ENCODE results near the gene GRID1.

GRID1 gene

GRCh38 chr10:86070278-86070677, 296.3 kb downstream of the GRID1 start:
- TF ChIP-seq, protein P1, sequence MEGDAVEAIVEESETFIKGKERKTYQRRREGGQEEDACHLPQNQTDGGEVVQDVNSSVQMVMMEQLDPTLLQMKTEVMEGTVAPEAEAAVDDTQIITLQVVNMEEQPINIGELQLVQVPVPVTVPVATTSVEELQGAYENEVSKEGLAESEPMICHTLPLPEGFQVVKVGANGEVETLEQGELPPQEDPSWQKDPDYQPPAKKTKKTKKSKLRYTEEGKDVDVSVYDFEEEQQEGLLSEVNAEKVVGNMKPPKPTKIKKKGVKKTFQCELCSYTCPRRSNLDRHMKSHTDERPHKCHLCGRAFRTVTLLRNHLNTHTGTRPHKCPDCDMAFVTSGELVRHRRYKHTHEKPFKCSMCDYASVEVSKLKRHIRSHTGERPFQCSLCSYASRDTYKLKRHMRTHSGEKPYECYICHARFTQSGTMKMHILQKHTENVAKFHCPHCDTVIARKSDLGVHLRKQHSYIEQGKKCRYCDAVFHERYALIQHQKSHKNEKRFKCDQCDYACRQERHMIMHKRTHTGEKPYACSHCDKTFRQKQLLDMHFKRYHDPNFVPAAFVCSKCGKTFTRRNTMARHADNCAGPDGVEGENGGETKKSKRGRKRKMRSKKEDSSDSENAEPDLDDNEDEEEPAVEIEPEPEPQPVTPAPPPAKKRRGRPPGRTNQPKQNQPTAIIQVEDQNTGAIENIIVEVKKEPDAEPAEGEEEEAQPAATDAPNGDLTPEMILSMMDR (IDR thresholded peaks at IDR 0.05; ENCODE audit: unreplicated experiment in 3 of 3): no peak
- Mint-ChIP-seq H3K27ac (no peak overlapping the region), H3K4me1 (no peaks in the 10 kb centered on the region), H3K36me3 (ENCODE audit: low read depth) (no peaks in the 10 kb centered on the region), H3K27me3 (ENCODE audit: low read depth) (peaks cover 17% of the 10 kb centered on the region), H3K4me3 (no peak overlapping the region), H3K9me3 (no peaks in the 10 kb centered on the region)

DNA sequence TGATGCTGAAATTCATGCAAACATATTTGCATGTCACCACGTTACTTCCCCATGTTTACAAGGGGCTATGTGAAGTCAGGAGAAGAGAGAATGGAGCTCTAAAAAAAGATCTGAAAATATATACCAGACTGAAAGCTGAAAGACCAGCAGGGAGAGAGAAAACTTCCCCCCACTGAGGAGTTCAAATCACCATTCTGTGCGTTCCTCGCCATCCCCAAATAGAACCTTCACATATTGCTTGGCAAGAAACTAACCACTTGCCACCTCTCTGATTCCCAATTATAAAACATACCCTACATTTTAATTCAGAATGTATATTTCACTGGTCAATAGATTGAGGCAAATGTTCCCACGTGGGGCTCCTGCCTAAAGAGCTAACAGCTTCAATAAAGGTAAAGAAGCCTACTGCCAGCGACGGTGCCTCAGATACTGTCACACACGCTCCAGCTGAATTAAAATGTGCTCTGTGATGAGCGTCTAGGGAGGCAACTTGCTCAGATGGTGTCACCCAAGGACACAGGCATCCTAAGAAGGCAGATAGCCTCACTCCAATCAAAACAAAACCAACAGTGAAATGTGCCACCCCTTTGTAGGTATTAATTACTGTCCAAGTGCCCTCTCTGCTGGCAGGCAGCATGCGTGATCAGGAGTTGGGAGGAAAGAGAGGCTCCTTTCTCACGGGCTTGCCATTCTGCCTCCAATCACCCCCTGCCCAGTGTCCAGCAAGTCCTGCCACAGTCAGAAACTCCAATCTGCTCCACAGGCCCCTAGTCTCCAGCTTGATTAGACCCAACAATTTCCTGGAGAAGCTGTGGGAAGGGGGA, 298.2 kb downstream of the GRID1 start:
- TF ChIP-seq, protein P1 (IDR thresholded peaks at IDR 0.05; ENCODE audit: unreplicated experiment in 3 of 3): no peak
- no peaks in the 10 kb centered on the region for H3K4me1 Mint-ChIP-seq
- H3K9me3 Mint-ChIP-seq: no peaks in the 10 kb centered on the region
- no peak overlapping the region for H3K27ac Mint-ChIP-seq
- peaks cover 17% of the 10 kb centered on the region for H3K27me3 Mint-ChIP-seq (ENCODE audit: low read depth)
- H3K4me3 Mint-ChIP-seq: no peak overlapping the region
- H3K36me3 Mint-ChIP-seq (ENCODE audit: low read depth): no peaks in the 10 kb centered on the region

DNA sequence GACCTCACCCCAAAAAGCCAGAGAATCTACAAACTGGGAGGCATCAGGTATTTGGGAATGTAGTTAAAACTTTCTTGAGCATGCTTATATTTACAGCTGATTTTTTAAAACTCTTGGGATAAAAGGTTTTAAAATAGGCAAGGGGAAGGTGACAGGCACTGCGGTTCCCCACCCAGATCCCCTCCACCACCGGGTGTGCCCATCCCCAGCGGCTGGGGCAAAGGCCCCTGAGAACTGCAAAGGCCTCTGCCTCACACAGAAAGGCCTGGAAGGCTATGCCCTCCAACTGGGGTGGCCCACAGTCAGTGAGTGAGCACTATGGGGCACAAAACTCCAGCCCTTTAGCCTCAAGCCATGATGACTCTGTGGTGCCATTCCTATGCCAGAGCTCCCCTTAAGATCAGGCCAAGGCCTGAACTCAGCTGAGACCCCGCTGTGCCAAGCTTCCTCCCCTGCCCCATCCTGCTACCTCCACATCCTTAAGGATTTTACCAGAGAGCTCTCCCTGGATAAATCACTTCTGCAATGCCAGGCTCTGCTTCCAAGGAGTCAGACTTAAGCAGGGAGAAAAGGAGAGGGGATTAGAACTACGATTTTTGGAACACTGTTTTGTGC, 299.1 kb downstream of the GRID1 start:
- H3K4me1 Mint-ChIP-seq: no peaks in the 10 kb centered on the region
- no peak overlapping the region for H3K4me3 Mint-ChIP-seq
- H3K27ac Mint-ChIP-seq: no peak overlapping the region
- TF ChIP-seq, protein P1 (IDR thresholded peaks at IDR 0.05; ENCODE audit: unreplicated experiment in 3 of 3): no peak
- no peaks in the 10 kb centered on the region for H3K36me3 Mint-ChIP-seq (ENCODE audit: low read depth)
- peaks cover 16% of the 10 kb centered on the region for H3K27me3 Mint-ChIP-seq (ENCODE audit: low read depth)
- no peaks in the 10 kb centered on the region for H3K9me3 Mint-ChIP-seq

GRCh38 chr10:86066696-86067095, 299.9 kb downstream of the GRID1 start:
- Mint-ChIP-seq H3K36me3 (ENCODE audit: low read depth) (no peaks in the 10 kb centered on the region), H3K27ac (no peak overlapping the region), H3K9me3 (no peaks in the 10 kb centered on the region), H3K27me3 (ENCODE audit: low read depth) (peaks cover 12% of the 10 kb centered on the region), H3K4me1 (no peaks in the 10 kb centered on the region), H3K4me3 (no peak overlapping the region)
- TF ChIP-seq, protein P1 (IDR thresholded peaks at IDR 0.05; ENCODE audit: unreplicated experiment in 3 of 3): no peak

- no peaks in the 10 kb centered on the region for H3K36me3 Mint-ChIP-seq (ENCODE audit: low read depth)
- TF ChIP-seq, protein P1 (IDR thresholded peaks at IDR 0.05; ENCODE audit: unreplicated experiment in 3 of 3): no peak
- no peaks in the 10 kb centered on the region for H3K4me1 Mint-ChIP-seq
- H3K9me3 Mint-ChIP-seq: no peaks in the 10 kb centered on the region
- peaks cover 13% of the 10 kb centered on the region for H3K27me3 Mint-ChIP-seq (ENCODE audit: low read depth)
- no peak overlapping the region for H3K4me3 Mint-ChIP-seq
- no peak overlapping the region for H3K27ac Mint-ChIP-seq
Observed at GRCh38 chr10:86065711-86066251, 300.8 kb downstream of the GRID1 start.

Data from nephron (organoid).